H9 (cell line): ENCODE results near the gene MLANA. TPM values are rescaled to one million over a fixed set of nuclear protein-coding genes. Genes with fewer than 3 reads are reported as not detected.

ENCODE experiments used
- DNase-seq: peaks from one replicate; pipeline ENCODE4 v3.0.0-alpha.2; 2017
- H2AFZ ChIP-seq: one replicate; pipeline ENCODE4 v1.6.1; 2013; ENCODE audit warnings: mild to moderate bottlenecking, low read length, control low read depth, moderate library complexity
- H2AK5ac ChIP-seq: 2 replicates; pipeline ENCODE4 v1.6.1; 2013; ENCODE audit warnings: low read length, control low read depth, mixed read lengths; ENCODE audit not compliant: insufficient read length
- H2BK120ac ChIP-seq: one replicate; pipeline ENCODE4 v1.6.1; 2013; ENCODE audit warnings: low read depth, mild to moderate bottlenecking, low read length, control low read depth, inconsistent platforms; ENCODE audit not compliant: poor library complexity, severe bottlenecking
- H2BK12ac ChIP-seq: 2 replicates; pipeline ENCODE4 v1.6.1; 2013; ENCODE audit warnings: low read length, control low read depth, mixed read lengths, low read depth; ENCODE audit not compliant: insufficient read length
- H2BK15ac ChIP-seq: 2 replicates; pipeline ENCODE4 v1.6.1; 2013; ENCODE audit warnings: low read depth, low read length, control low read depth
- H2BK20ac ChIP-seq: one replicate; pipeline ENCODE4 v1.6.1; 2013; ENCODE audit warnings: low read depth, mild to moderate bottlenecking, low read length, control low read depth, inconsistent platforms; ENCODE audit not compliant: poor library complexity, severe bottlenecking
- H2BK5ac ChIP-seq: 2 replicates; pipeline ENCODE4 v1.6.1; 2013; ENCODE audit warnings: low read length, control low read depth, mixed read lengths; ENCODE audit not compliant: insufficient read length
- H3K14ac ChIP-seq: 2 replicates; pipeline ENCODE4 v1.6.1; 2013; ENCODE audit warnings: low read length, control low read depth; ENCODE audit not compliant: insufficient read depth
- H3K18ac ChIP-seq: 2 replicates; pipeline ENCODE4 v1.6.1; 2013; ENCODE audit warnings: low read depth, mild to moderate bottlenecking, mixed read lengths, low read length, control low read depth; ENCODE audit not compliant: insufficient read length
- H3K23ac ChIP-seq: 2 replicates; pipeline ENCODE4 v1.6.1; 2013; ENCODE audit warnings: low read length, control low read depth, mixed read lengths, low read depth; ENCODE audit not compliant: insufficient read length
- H3K23me2 ChIP-seq: 2 replicates; pipeline ENCODE4 v1.6.1; 2013; ENCODE audit warnings: low read depth, mild to moderate bottlenecking, mixed read lengths, low read length, control low read depth; ENCODE audit not compliant: insufficient read length, poor library complexity, severe bottlenecking
- H3K27ac ChIP-seq: 2 replicates; pipeline ENCODE4 v1.5.1; 2013; ENCODE audit warnings: low read length, control low read depth, mixed read lengths, low read depth; ENCODE audit not compliant: insufficient read length
- H3K27me3 ChIP-seq: 2 replicates; pipeline ENCODE4 v1.6.1; 2013; ENCODE audit warnings: low read length, control low read depth, inconsistent platforms; ENCODE audit not compliant: insufficient read depth
- H3K4ac ChIP-seq: 2 replicates; pipeline ENCODE4 v1.6.1; 2013; ENCODE audit warnings: low read depth, mild to moderate bottlenecking, control low read depth, inconsistent platforms, low read length, moderate library complexity
- H3K4me1 ChIP-seq: 2 replicates; pipeline ENCODE4 v1.6.1; 2013; ENCODE audit warnings: low read length, control low read depth, inconsistent platforms; ENCODE audit not compliant: insufficient read depth
- H3K4me2 ChIP-seq: 2 replicates; pipeline ENCODE4 v1.6.1; 2013; ENCODE audit warnings: low read length, control low read depth, mixed read lengths; ENCODE audit not compliant: insufficient read length, insufficient read depth
- H3K56ac ChIP-seq: 2 replicates; pipeline ENCODE4 v1.6.1; 2013; ENCODE audit warnings: low read depth, mild to moderate bottlenecking, mixed read lengths, low read length, control low read depth; ENCODE audit not compliant: insufficient read length
- H3K79me1 ChIP-seq: 2 replicates; pipeline ENCODE4 v1.6.1; 2013; ENCODE audit warnings: low read depth, mild to moderate bottlenecking, moderate library complexity, low read length, control low read depth, inconsistent platforms; ENCODE audit not compliant: insufficient read depth, poor library complexity, severe bottlenecking
- H3K79me2 ChIP-seq: 2 replicates; pipeline ENCODE4 v1.6.1; 2013; ENCODE audit warnings: low read length, control low read depth, inconsistent platforms; ENCODE audit not compliant: insufficient read depth
- H3K9ac ChIP-seq: 2 replicates; pipeline ENCODE4 v1.6.1; 2013; ENCODE audit warnings: low read length, control low read depth, mixed read lengths; ENCODE audit not compliant: insufficient read length; ENCODE audit errors: extremely low read depth
- H3K9me3 ChIP-seq: one replicate; pipeline ENCODE4 v1.6.1; 2013; ENCODE audit warnings: low read depth, low read length, inconsistent platforms; ENCODE audit not compliant: control insufficient read depth
- H3T11ph ChIP-seq: one replicate; pipeline ENCODE4 v1.6.1; 2013; ENCODE audit warnings: mild to moderate bottlenecking, low read length, control low read depth, inconsistent platforms
- H4K20me1 ChIP-seq: one replicate; pipeline ENCODE4 v1.6.1; 2013; ENCODE audit not compliant: control insufficient read depth, insufficient read length, insufficient read depth
- H4K5ac ChIP-seq: 2 replicates; pipeline ENCODE4 v1.6.1; 2013; ENCODE audit warnings: low read depth, mild to moderate bottlenecking, mixed read lengths, low read length, control low read depth; ENCODE audit not compliant: insufficient read length
- H4K8ac ChIP-seq: replicated peaks from 2 replicates; pipeline ENCODE4 v1.6.1; 2013; ENCODE audit warnings: low read length, control low read depth, mixed read lengths, low read depth; ENCODE audit not compliant: insufficient read length
- H4K91ac ChIP-seq: 2 replicates; pipeline ENCODE4 v1.6.1; 2013; ENCODE audit warnings: low read depth, mild to moderate bottlenecking, moderate library complexity, mixed read lengths, low read length, control low read depth; ENCODE audit not compliant: insufficient read length
- H3K27ac Mint-ChIP-seq, 3 experiments: 2 replicates in 2 of 3; 3 replicates in 1 of 3; pipeline ENCODE4 v1.8.0; 2020 to 2021; ENCODE audit warnings: mixed read lengths in 3 of 3, mild to moderate bottlenecking in 1 of 3, moderate library complexity in 1 of 3
- H3K27me3 Mint-ChIP-seq: 2 replicates; pipeline ENCODE4 v1.8.0; 2021; ENCODE audit warnings: low read depth, mild to moderate bottlenecking, moderate library complexity, mixed read lengths
- H3K36me3 Mint-ChIP-seq, 3 experiments: 2 replicates in 2 of 3; 3 replicates in 1 of 3; pipeline ENCODE4 v1.8.0; 2020 to 2021; ENCODE audit warnings: low read depth in 3 of 3, mixed read lengths in 3 of 3; ENCODE audit not compliant: insufficient read depth in 1 of 3
- H3K4me1 Mint-ChIP-seq, 2 experiments: 2 replicates each; pipeline ENCODE4 v1.8.0; 2020; ENCODE audit warnings: mixed read lengths in 2 of 2
- H3K4me3 Mint-ChIP-seq, 2 experiments: 2 replicates in 1 of 2; 3 replicates in 1 of 2; pipeline ENCODE4 v1.8.0; 2020 to 2021; ENCODE audit warnings: mild to moderate bottlenecking in 2 of 2, mixed read lengths in 2 of 2, moderate library complexity in 1 of 2
- H3K9me3 Mint-ChIP-seq, 2 experiments: 2 replicates in 1 of 2; 3 replicates in 1 of 2; pipeline ENCODE4 v1.8.0; 2020; ENCODE audit warnings: mild to moderate bottlenecking in 2 of 2, mixed read lengths in 2 of 2, moderate library complexity in 1 of 2
- CTCF ChIP-seq: fragments of 200-600 bp; sonication (generic); conservative IDR thresholded peaks from 3 replicates; pipeline ENCODE4 v1.8.0; 2021; ENCODE audit warnings: antibody characterized with exemption, mild to moderate bottlenecking
- WGBS: extraction: QIAGEN DNeasy Blood & Tissue Kit; methylation state at CpG from one replicate; pipeline ENCODE4 v1.1.7; 2013; ENCODE audit warnings: missing lambda C conversion rate, low lambda C conversion rate, mixed read lengths; ENCODE audit not compliant: insufficient read length; ENCODE audit errors: extremely low coverage; 5-methylcytosine and 5-hydroxymethylcytosine counted together
- total RNA-seq: library from RNA; stranded (reverse); gene quantifications from 2 replicates; pipeline ENCODE4 v1.2.1, GENCODE V29; 2021

MLANA gene
- total RNA-seq, 1 experiment from 2014 or later: not detected

GRCh38 chr9:5876026-5876425 lies 14.7 kb upstream of the MLANA start:
- H2BK20ac ChIP-seq: no peak overlapping the region
- WGBS: no CpG with 5 or more reads among the region's 1 CpG
- H3K27ac Mint-ChIP-seq: no peak overlapping the region
- H3K23ac ChIP-seq: no peak overlapping the region
- no peak overlapping the region for H3K27ac ChIP-seq
- no peak overlapping the region for H2BK12ac ChIP-seq
- H3K79me1 ChIP-seq: no peaks in the 10 kb centered on the region
- no peak for DNase-seq
- no peak overlapping the region for H2AFZ ChIP-seq
- no peak overlapping the region for H4K5ac ChIP-seq
- H2BK120ac ChIP-seq: no peak overlapping the region
- no peak overlapping the region for H3K56ac ChIP-seq
- H4K91ac ChIP-seq: no peak overlapping the region
- no peak overlapping the region for H3K18ac ChIP-seq
- H3K4me1 ChIP-seq: 0 out of 2 replicates have a peak, but pooled peaks cover 4% of the 10 kb centered on the region
- H3T11ph ChIP-seq: no peak overlapping the region
- no peaks in the 10 kb centered on the region for H3K79me2 ChIP-seq
- no peaks in the 10 kb centered on the region for H3K36me3 Mint-ChIP-seq
- no peaks in the 10 kb centered on the region for H3K23me2 ChIP-seq
- H4K8ac ChIP-seq: no peak overlapping the region
- H3K4me3 Mint-ChIP-seq: no peak overlapping the region
- TF ChIP-seq CTCF: no peak
- H3K9me3 ChIP-seq: no peaks in the 10 kb centered on the region
- H2BK15ac ChIP-seq: no peak overlapping the region
- no peaks in the 10 kb centered on the region for H4K20me1 ChIP-seq
- no peak overlapping the region for H3K4ac ChIP-seq
- H3K27me3 ChIP-seq: no peaks in the 10 kb centered on the region
- H3K14ac ChIP-seq: no peak overlapping the region
- H3K27me3 Mint-ChIP-seq: no peaks in the 10 kb centered on the region
- no peak overlapping the region for H3K9ac ChIP-seq
- no peak overlapping the region for H2BK5ac ChIP-seq
- H2AK5ac ChIP-seq: no peak overlapping the region
- H3K9me3 Mint-ChIP-seq: peaks cover 2 to 3% of the 10 kb centered on the region in 2 experiments; a peak in 2 of 5 replicates
- H3K4me2 ChIP-seq: no peak overlapping the region
- H3K4me1 Mint-ChIP-seq: peaks cover 7 to 10% of the 10 kb centered on the region in 2 experiments
